RWPE2 (cell line): ENCODE results near the gene CARD14.

Source experiments
- ATAC-seq: fragments of 200-7000 bp; cut with Tn5 transposase; 3 replicates; pipeline ENCODE4 v1.9.1; 2021; ENCODE audit warnings: low read depth
- DNase-seq: peaks from one replicate; pipeline ENCODE4 v3.0.0-alpha.2; 2020; ENCODE audit warnings: low spot score
- H3K27ac ChIP-seq: fragments of 450-650 bp; 2 replicates; pipeline ENCODE4 v1.5.1; 2017; ENCODE audit warnings: mild to moderate bottlenecking; ENCODE audit not compliant: poor library complexity, severe bottlenecking
- H3K27me3 ChIP-seq: fragments of 250-450 bp; sonication (Bioruptor Pico); 2 replicates; pipeline ENCODE4 v1.5.1; 2021; ENCODE audit warnings: mild to moderate bottlenecking, moderate library complexity; ENCODE audit not compliant: insufficient read depth, poor library complexity, severe bottlenecking
- H3K36me3 ChIP-seq: fragments of 250-450 bp; sonication (Bioruptor Pico); 2 replicates; pipeline ENCODE4 v1.5.1; 2020; ENCODE audit warnings: low read depth, mild to moderate bottlenecking, moderate library complexity
- H3K4me1 ChIP-seq: fragments of 250-450 bp; sonication (Bioruptor Pico); 2 replicates; pipeline ENCODE4 v1.5.1; 2021; ENCODE audit warnings: mild to moderate bottlenecking, moderate library complexity; ENCODE audit not compliant: insufficient read depth, poor library complexity, severe bottlenecking
- H3K4me3 ChIP-seq: fragments of 250-450 bp; sonication (Bioruptor Pico); 2 replicates; pipeline ENCODE4 v1.5.1; 2021; ENCODE audit warnings: mild to moderate bottlenecking, moderate library complexity; ENCODE audit not compliant: severe bottlenecking
- H3K9me3 ChIP-seq: fragments of 250-450 bp; sonication (Bioruptor Pico); 2 replicates; pipeline ENCODE4 v1.5.1; 2021; ENCODE audit warnings: mild to moderate bottlenecking, moderate library complexity; ENCODE audit not compliant: severe bottlenecking
- CTCF ChIP-seq: fragments of 450-650 bp; IDR thresholded peaks from one replicate; pipeline ENCODE4 v1.5.1; 2017; ENCODE audit warnings: mild to moderate bottlenecking, moderate library complexity; ENCODE audit not compliant: poor library complexity, severe bottlenecking

The CARD14 gene

DNA sequence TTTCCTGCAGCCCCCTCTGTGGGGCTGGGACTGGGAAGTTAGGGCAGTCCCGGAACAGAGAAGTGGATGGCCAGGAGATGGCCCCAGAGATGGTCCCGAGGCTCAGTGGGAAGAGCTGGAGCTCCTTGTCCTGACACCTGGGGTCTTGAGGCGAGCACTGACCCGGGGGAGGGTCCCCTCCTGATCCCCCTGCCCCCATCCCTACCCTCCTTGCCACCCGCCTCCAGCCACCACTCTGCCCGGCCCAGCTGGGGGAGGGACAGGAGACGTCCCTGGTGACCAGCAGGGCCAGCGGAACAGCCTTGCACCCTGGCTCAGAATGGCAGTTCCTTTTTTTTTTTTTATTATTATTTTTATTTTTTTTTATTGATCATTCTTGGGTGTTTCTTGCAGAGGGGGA lies 76.9 kb downstream of the CARD14 start:
- Histone ChIP-seq H3K9me3 (no peaks in the 10 kb centered on the region), H3K4me3 (no peak overlapping the region), H3K4me1 (no peaks in the 10 kb centered on the region), H3K27ac (no peak overlapping the region), H3K27me3 (no peaks in the 10 kb centered on the region), H3K36me3 (no peaks in the 10 kb centered on the region)
- ATAC-seq (no peak), DNase-seq (no peak)
- TF ChIP-seq CTCF, result no peak

GRCh38 chr17:80247561-80247960 lies 77.7 kb downstream of the CARD14 start:
- H3K36me3 ChIP-seq, result no peaks in the 10 kb centered on the region
- no peak overlapping the region for H3K4me3 ChIP-seq
- no peak for TF ChIP-seq CTCF
- no peaks in the 10 kb centered on the region for H3K27me3 ChIP-seq
- no peaks in the 10 kb centered on the region for H3K9me3 ChIP-seq
- no peak overlapping the region for H3K27ac ChIP-seq
- DNase-seq (no peak), ATAC-seq (no peak)
- H3K4me1 ChIP-seq, result no peaks in the 10 kb centered on the region

GRCh38 chr17:80248001-80248893 lies 78.4 kb downstream of the CARD14 start:
- no peak for TF ChIP-seq CTCF
- H3K4me3 ChIP-seq, result no peak overlapping the region
- no peaks in the 10 kb centered on the region for H3K27me3 ChIP-seq
- no peaks in the 10 kb centered on the region for H3K36me3 ChIP-seq
- H3K9me3 ChIP-seq, result no peaks in the 10 kb centered on the region
- no peak for ATAC-seq
- H3K4me1 ChIP-seq, result no peaks in the 10 kb centered on the region
- DNase-seq, result no peak
- H3K27ac ChIP-seq, result no peak overlapping the region

DNA sequence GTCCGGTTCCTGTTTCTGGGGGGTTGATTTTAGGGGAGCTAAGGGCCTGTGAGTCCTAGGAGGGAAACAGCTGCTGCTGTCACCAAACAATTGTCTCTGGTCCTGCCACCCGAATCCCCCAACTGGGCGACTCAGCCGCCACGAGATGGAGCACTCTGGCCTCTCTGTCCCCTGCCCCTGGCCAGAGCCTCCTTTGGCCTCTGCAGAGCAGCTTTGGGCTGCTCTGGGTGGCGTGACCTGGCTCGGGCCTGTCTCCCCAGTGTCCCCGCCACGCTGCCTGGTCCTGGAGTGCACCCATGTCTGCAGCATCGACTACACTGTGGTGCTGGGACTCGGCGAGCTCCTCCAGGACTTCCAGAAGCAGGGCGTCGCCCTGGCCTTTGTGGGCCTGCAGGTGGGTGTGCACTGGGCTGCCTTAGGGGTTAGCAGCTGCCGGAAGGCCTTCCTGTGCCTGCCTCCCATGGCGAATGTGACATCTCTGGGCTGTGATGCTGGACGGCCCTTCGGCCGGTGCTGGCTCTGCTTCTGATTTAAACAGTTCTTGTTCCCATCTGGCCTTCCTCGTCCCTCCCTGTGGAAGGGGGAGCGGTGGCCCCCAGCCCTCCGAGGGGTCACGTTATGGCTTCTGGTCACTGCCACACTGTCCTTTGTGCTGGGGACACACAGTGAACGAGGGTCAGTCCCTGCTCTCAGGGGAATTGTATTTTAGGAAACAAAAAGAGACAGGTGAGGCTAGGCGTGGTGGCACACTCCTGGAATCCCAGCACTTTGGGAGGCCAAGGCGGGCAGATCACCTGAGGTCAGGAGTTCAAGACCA lies 79.3 kb downstream of the CARD14 start:
- TF ChIP-seq CTCF, result no peak
- Histone ChIP-seq H3K4me1 (no peaks in the 10 kb centered on the region), H3K4me3 (no peak overlapping the region), H3K9me3 (no peaks in the 10 kb centered on the region), H3K27ac (no peak overlapping the region), H3K27me3 (no peaks in the 10 kb centered on the region), H3K36me3 (no peaks in the 10 kb centered on the region)
- DNase-seq (no peak), ATAC-seq (no peak)
